ENCODE measurements around the gene HYAL3. TPM values are rescaled to one million over a fixed set of nuclear protein-coding genes. Genes with fewer than 3 reads are reported as not detected.
"Not testable (repeated sequence)": the region's sequence is repeated elsewhere in the genome, so short reads cannot be mapped to it uniquely, and the experiment has no call there.

HYAL3 gene
- total RNA-seq, 2 experiments from 2014 or later = 3.3 to 4.1 TPM

GRCh38 chr3:50318163-50318562 lies 19.0 kb upstream of the HYAL3 start:
- Mint-ChIP-seq H3K4me1 (ENCODE audit: low read depth) (peaks cover 37% of the 10 kb centered on the region), H3K36me3 (ENCODE audit: low read depth) (peaks cover 1% of the 10 kb centered on the region), H3K4me3 (no peak overlapping the region), H3K27ac (no peak overlapping the region), H3K9me3 (no peaks in the 10 kb centered on the region), H3K27me3 (no peaks in the 10 kb centered on the region)
- DNase-seq (no peak), ATAC-seq (no peak)
- intact Hi-C loops (cut with micrococcal nuclease) = no loop called here
- TF ChIP-seq, protein P1, sequence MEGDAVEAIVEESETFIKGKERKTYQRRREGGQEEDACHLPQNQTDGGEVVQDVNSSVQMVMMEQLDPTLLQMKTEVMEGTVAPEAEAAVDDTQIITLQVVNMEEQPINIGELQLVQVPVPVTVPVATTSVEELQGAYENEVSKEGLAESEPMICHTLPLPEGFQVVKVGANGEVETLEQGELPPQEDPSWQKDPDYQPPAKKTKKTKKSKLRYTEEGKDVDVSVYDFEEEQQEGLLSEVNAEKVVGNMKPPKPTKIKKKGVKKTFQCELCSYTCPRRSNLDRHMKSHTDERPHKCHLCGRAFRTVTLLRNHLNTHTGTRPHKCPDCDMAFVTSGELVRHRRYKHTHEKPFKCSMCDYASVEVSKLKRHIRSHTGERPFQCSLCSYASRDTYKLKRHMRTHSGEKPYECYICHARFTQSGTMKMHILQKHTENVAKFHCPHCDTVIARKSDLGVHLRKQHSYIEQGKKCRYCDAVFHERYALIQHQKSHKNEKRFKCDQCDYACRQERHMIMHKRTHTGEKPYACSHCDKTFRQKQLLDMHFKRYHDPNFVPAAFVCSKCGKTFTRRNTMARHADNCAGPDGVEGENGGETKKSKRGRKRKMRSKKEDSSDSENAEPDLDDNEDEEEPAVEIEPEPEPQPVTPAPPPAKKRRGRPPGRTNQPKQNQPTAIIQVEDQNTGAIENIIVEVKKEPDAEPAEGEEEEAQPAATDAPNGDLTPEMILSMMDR (IDR thresholded peaks at IDR 0.05) = no peak
- CTCF ChIA-PET = interaction anchor here (1.2 to 2.8 kb wide), 5 partner anchors 10 to 124 kb away, joined by 3 to 9 read pairs (median 5); partner anchors contain the start of genes HYAL3, NAA80 and TUSC2
- POLR2A ChIA-PET = interaction anchor here (1.0 to 13.4 kb wide), 4 partner anchors 9 to 18 kb away, joined by 3 to 126 read pairs (median 4); partner anchors contain the start of genes RASSF1 and TUSC2

DNA sequence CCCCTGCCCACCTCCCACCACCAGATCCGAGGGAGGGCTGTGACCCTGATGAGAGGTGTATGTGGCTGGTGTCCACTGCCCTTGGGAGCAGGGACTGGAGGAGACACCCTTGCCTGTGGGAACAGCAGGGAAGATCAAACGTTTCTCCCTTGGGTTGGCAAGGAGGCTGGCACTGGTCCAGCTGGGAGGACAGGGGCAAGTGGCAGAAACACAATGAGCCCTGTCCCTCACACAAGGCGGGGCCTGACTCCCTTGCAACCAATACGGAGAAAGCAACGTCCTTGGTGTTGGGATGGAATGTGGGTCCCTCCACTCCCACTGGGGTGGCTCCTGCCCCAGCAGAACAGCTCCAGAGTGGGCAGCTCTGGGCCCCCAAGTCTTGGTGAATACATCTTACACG lies 18.1 kb upstream of the HYAL3 start:
- ChIA-PET POLR2A (interaction anchor here (0.9 to 13.4 kb wide), 3 partner anchors 11 to 167 kb away, joined by 3 to 126 read pairs (median 4); partner anchors contain the start of genes RASSF1 and TUSC2), CTCF (interaction anchor here (1.2 to 2.8 kb wide), 3 partner anchors 11 to 30 kb away, joined by 3 to 9 read pairs (median 3); partner anchors contain the start of gene TUSC2)
- DNase-seq (no peak), ATAC-seq (no peak)
- TF ChIP-seq, protein P1 (IDR thresholded peaks at IDR 0.05) = no peak
- H3K27me3 Mint-ChIP-seq = no peaks in the 10 kb centered on the region
- H3K4me1 Mint-ChIP-seq (ENCODE audit: low read depth) = peaks cover 36% of the 10 kb centered on the region
- H3K27ac Mint-ChIP-seq = no peak overlapping the region
- H3K9me3 Mint-ChIP-seq = no peaks in the 10 kb centered on the region
- intact Hi-C loops (cut with micrococcal nuclease) = no loop called here
- peaks cover 1% of the 10 kb centered on the region for H3K36me3 Mint-ChIP-seq (ENCODE audit: low read depth)
- H3K4me3 Mint-ChIP-seq = no peak overlapping the region

GRCh38 chr3:50316657-50317242 lies 17.5 kb upstream of the HYAL3 start:
- Mint-ChIP-seq H3K4me3 (no peak overlapping the region), H3K27me3 (no peaks in the 10 kb centered on the region), H3K36me3 (ENCODE audit: low read depth) (peaks cover 1% of the 10 kb centered on the region), H3K4me1 (ENCODE audit: low read depth) (peaks cover 34% of the 10 kb centered on the region), H3K27ac (peak overlapping the region; percentile 82), H3K9me3 (no peaks in the 10 kb centered on the region)
- ATAC-seq (peak; percentile 65), DNase-seq (peak; percentile 80)
- TF ChIP-seq, protein P1 (IDR thresholded peaks at IDR 0.05) = no peak
- POLR2A ChIA-PET = interaction anchor here (13.4 kb wide), 1 partner anchor 19 kb away, joined by 126 read pairs; the partner anchor contains the start of gene RASSF1
- intact Hi-C loops (cut with micrococcal nuclease) = no loop called here
- CTCF ChIA-PET = interaction anchor here (1.2 to 2.8 kb wide), 2 partner anchors 11 to 30 kb away, joined by 3 to 9 read pairs; partner anchors contain the start of gene TUSC2

DNA sequence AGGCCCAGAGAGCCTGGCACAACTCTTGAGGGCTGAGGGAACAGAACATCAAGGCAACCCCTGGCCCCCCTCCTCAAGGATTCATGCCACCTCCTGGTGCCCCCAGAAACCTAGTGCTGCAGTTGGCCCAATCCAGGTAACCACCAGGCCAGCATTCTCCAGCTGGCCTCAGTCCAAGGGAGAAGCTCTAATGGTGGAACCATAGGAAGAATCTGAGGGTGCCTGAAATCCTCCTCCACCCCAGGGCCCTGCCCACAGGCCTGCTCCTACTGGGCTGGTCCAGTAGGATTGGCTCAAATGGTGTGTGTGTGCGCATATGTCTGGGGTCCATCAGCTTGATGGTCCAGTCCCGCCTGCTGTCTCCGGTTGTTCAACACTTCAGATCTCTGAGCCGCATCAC lies 15.6 kb upstream of the HYAL3 start:
- H3K36me3 Mint-ChIP-seq (ENCODE audit: low read depth) = peaks cover 2% of the 10 kb centered on the region
- H3K9me3 Mint-ChIP-seq = peaks cover under 1% of the 10 kb centered on the region
- DNase-seq (no peak), ATAC-seq (no peak)
- TF ChIP-seq, protein P1 (IDR thresholded peaks at IDR 0.05) = no peak
- no peak overlapping the region for H3K27ac Mint-ChIP-seq
- peaks cover 29% of the 10 kb centered on the region for H3K4me1 Mint-ChIP-seq (ENCODE audit: low read depth)
- intact Hi-C loops (cut with micrococcal nuclease) = no loop called here
- ChIA-PET CTCF (interaction anchor here (1.1 to 2.9 kb wide), 6 partner anchors 9 to 55 kb away, joined by 3 to 12 read pairs (median 3); partner anchors contain the start of genes HYAL3 and NAA80), POLR2A (interaction anchor here (0.7 to 13.4 kb wide), 3 partner anchors 8 to 22 kb away, joined by 3 to 126 read pairs (median 4); partner anchors contain the start of genes IFRD2 and RASSF1)
- H3K4me3 Mint-ChIP-seq = no peak overlapping the region
- no peaks in the 10 kb centered on the region for H3K27me3 Mint-ChIP-seq

- Mint-ChIP-seq H3K27me3 (no peaks in the 10 kb centered on the region), H3K4me1 (ENCODE audit: low read depth) (peaks cover 25% of the 10 kb centered on the region), H3K27ac (no peak overlapping the region), H3K36me3 (ENCODE audit: low read depth) (peaks cover 4% of the 10 kb centered on the region), H3K4me3 (no peak overlapping the region), H3K9me3 (peaks cover 1% of the 10 kb centered on the region)
- DNase-seq (no peak), ATAC-seq (no peak)
- intact Hi-C loops (cut with micrococcal nuclease) = no loop called here
- CTCF ChIA-PET = interaction anchor here (1.3 to 2.9 kb wide), 5 partner anchors 9 to 54 kb away, joined by 3 to 12 read pairs (median 3); partner anchors contain the start of genes HYAL3 and NAA80
- TF ChIP-seq, protein P1 (IDR thresholded peaks at IDR 0.05) = no peak
- POLR2A ChIA-PET = interaction anchor here (1.5 to 13.4 kb wide), 3 partner anchors 15 to 22 kb away, joined by 3 to 126 read pairs (median 4); partner anchors contain the start of genes HYAL3, IFRD2, NAA80 and RASSF1
Measured at GRCh38 chr3:50314342-50314741, 15.1 kb upstream of the HYAL3 start.

GRCh38 chr3:50312041-50312440 lies 12.8 kb upstream of the HYAL3 start:
- intact Hi-C loops (cut with micrococcal nuclease); CTCF ChIA-PET; H3K4me3 Mint-ChIP-seq; H3K9me3 Mint-ChIP-seq; H3K36me3 Mint-ChIP-seq (ENCODE audit: low read depth); H3K27me3 Mint-ChIP-seq; POLR2A ChIA-PET; DNase-seq; ATAC-seq; H3K27ac Mint-ChIP-seq: not testable (repeated sequence)
- H3K4me1 Mint-ChIP-seq (ENCODE audit: low read depth) = peaks cover 15% of the 10 kb centered on the region

All from activated CD8-positive, alpha-beta T cell treated with anti-CD3 and anti-CD28 coated beads for 36 hours (primary cell).